SW480 (cell line): Measurements from ENCODE around the gene SASH1.

ENCODE experiments used
- DNase-seq: peaks from one replicate; pipeline ENCODE4 v3.0.0-alpha.2; 2016; ENCODE audit warnings: low spot score

Gene SASH1

GRCh38 chr6:148591656-148592055 lies 249.0 kb downstream of the SASH1 start:
- no peak for DNase-seq

- DNase-seq = no peak
Measured at GRCh38 chr6:148593130-148593812, 250.6 kb downstream of the SASH1 start.

GRCh38 chr6:148593813-148594170 lies 251.2 kb downstream of the SASH1 start:
- DNase-seq = no peak

- no peak for DNase-seq
Measured at GRCh38 chr6:148595550-148595949, 252.9 kb downstream of the SASH1 start.

- no peak for DNase-seq
Measured at GRCh38 chr6:148596891-148597455, 254.3 kb downstream of the SASH1 start.

GRCh38 chr6:148598724-148599123 lies 256.1 kb downstream of the SASH1 start:
- DNase-seq = no peak

GRCh38 chr6:148599967-148600426 lies 257.4 kb downstream of the SASH1 start:
- DNase-seq = no peak
